OCI-M2 (cell line): Measurements from ENCODE around the gene ZNF521.
"Not testable (repeated sequence)": the region's sequence is repeated elsewhere in the genome, so short reads cannot be mapped to it uniquely, and the experiment has no call there.

ENCODE experiments used
- DNase-seq: peaks from one replicate; lab custom pipeline; 2025; ENCODE audit not compliant: unreplicated experiment; lab: John Stamatoyannopoulos, UW

ZNF521 gene

DNA sequence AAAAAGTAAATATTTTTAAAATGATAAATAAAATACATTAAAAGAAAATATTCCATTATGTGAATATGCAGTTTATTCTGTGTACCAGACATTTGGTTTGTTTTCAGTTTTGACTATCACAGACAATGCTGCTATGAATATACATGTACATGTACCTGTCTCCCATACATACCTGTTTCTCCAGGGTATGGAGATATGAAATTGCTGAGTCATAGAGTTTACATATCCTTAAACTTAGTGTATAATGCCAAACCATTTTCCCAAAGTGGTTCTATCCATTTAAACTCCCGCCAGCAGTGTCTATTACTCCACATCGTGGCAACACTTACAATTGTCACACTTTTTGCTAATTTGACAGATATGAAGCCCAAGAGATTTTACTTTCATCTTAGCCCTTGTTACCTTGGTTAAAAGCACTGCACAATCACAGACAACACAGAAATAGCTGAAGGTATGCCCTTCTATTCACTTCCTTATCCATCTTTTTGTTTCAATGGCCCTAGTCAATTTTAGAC lies 56.3 kb downstream of the ZNF521 start:
- no peak for DNase-seq

DNA sequence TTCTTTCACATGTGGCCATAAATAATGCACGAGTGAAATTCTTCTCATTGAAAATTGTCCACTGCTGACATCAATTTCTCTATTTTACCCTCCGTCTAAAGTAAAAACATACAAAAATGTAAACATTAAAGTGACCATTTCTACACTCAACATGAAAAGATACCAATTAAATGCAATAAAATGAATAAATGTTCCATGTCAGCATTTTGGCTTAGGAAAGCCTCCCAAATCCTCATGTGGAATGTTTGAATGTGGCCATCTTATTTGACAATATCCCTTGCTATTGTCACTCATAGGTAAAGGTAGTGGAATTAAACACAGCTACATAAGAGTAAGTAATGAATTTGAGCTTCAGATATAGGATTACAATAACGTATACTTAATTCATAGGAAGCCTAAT lies 60.8 kb downstream of the ZNF521 start:
- DNase-seq = no peak

DNA sequence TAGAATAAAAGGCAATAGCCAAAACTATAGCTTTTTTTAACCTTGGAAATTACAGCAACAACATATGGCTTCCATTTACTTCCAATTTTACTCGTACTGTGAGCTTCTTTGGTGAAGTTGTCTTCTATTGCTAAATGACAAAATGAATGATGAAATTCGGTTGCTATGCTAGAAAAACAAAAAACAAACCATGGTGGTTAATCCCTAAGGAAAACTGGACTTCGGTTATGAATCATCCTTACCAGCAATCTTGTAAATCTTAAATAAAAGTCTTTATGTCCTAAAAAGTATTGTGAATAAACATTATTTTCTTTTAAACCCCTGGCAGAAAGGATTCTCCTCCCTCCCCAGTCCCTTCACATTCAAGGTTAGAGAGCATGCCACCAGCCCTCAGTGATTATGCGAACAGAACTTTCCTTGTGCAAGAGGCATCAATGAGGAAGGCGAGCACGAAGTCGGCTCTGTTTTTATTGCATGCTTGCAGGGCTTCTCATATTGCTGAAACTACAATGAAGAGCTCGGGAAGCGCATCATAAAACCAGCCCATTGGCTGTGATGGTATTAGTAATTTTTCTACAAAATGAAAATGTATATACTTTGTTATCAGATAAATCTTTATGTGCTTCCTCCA lies 62.9 kb downstream of the ZNF521 start:
- DNase-seq = no peak

DNA sequence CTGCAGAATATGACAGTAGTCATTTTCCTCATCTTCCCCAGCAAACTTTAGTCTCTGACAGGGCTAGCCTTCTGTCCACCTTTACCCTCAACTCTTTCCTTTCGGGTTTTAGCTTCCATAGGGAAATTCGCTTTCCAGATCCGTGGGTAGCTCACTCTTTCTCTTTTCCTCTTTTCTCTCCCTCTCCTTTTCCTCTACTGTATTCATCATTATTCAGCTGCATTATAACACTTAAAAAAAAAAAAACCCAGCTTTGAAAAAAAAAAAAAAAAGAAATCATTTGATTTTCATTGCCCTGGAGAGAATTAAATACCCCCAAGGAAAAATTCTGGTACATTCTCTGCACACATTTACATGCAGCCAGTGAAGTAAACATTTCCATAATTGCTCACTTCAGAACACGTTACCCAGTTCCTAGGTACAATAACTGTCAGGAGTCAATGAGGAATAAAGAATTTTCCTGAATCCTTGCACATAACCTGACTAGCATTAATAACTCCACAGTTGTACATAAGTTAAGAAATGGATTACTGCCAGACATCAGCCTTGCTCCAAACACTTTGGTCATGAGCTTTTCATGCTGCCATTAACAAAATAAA lies 63.5 kb downstream of the ZNF521 start:
- DNase-seq = no peak

DNA sequence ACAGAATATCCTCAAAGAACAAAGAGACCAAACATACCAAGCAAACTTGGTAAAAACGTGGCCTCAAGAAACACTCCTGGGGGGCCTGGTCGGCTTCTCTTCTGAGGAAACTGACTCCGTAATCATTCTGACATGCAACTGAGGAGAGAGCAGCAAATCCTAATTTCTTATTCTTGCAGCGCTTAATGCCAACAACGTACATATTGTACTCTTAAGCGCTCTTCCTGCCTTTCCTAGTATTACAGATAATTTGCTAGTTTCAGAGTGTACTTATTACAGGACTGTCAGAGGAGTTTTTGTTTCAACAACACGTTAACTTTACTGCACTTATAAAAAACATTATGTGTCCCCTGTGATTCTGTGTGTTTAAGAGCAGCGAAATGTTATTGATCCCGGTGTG lies 64.9 kb downstream of the ZNF521 start:
- DNase-seq = no peak

DNA sequence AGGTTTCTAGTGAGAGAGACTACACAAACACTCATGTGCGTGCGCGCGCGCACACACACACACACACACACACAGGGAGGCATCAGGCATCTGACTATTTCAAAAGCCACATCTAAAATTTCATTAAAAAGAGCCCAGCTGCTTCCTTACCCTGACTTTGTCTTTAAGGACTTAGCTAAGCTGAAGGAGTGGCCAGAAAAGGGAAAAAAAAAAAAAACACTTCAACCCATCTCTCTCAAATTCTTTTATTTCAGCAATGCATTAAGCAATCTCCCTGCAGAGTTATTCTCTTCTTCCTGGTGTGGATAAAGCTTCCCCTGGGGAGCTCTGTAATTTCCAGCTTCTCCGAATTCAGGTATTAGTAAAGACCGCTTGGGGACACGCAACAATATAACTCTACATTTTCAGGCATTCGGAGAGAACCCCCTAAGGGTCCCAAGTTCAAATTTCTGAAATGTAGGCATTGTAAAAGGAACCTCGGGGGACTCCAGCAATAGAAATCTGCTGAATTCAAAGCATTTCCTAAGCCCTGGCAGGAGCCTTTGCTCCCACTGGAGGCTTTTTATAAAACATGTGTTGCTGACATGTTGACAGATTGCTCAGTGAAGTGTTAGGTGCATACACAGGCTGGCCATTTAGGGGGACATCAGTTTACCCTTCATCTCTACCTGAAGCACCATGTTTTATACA lies 67.0 kb downstream of the ZNF521 start:
- DNase-seq = no peak

DNA sequence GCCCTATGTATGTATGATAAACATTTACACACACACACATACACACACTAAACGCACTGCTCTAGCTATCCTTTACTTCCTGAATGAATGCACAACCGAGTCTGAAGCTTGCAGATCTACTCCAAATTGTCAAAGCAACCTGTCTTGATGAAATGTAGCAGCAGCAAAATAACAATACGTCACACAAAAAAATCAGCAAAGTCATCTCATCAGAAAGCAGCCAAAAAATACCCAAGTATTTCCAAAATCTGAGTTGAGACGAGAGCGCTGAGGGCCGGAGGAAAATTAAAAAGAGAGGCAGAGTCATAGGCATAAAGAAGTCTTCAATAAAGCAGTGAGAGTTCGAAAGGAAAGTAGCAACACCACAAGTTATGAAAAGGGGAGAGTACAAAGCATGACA lies 67.7 kb downstream of the ZNF521 start:
- DNase-seq = no peak

DNA sequence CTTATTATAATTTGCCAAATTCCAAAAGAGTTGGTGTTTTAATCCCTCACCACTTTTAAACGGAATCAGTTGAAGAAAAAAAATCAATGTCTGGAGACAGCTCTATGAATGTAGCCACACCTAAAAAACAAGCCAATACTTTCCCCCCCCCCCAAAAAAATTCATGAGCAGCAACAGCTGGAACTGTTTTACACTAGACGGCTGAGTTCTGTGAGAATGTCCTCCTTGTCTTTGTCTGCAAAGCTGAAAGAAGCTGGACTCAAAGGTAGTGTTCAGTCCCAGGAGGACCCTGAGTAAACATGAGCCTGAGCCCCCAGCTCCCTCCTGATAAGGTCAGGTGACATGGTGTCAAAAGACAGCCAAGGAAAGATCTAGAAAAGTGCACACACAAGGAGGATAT lies 68.2 kb downstream of the ZNF521 start:
- DNase-seq = no peak

DNA sequence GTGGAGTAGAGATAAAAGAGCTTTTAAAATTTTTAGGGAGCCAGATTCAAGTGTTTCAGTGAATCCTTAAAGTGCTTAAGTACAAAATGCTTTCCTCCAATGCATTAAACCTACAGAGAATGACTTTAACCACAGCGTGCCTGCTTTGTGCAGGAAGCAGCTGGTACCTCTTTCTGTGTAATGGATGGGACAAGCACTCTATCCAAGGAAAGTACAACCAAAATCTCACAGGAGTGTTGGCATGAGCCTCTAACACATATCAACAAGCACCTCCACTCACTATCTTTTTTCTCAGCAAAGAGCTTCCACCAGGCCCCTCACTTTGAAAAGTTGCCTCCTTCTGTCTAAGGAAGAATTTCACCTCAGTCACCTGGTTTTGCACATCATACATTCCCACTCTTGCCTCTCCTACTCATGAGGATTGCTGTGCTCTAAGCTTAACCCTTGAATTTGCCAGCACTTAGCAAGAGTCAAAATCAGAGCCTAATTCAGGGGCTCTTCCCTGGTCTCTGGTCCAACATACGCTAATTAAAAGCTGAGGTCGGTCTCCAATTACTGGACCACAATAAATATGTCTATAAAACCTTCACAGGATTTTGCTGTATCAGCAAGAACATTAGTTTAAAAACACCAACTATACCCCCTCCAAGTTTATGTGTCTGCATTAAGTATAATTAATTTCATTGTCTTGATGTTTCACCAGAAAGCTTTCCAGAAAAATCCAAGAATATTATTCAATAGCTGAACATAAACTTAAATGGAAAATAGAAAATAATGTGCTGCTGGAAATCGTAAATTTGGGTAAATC lies 68.9 kb downstream of the ZNF521 start:
- no peak for DNase-seq

DNA sequence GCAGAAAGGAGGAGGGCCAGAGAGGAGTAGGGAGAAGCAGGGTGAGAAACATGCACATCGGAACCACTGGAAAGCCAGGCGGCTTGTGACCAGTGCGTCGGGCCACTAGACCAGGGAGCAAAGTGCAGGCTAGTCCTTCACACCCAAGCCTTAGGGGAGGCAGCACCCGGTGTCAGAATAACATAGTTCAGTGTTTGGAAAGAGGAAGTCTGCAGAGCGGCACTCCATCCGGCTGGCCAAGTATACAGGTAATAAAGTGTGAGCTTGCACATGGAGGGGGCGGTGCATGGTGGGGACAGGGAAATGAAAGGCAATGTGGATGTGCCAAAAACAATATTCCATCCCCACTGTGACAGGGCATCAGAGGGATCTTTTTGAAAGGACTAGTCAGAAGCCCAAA lies 69.7 kb downstream of the ZNF521 start:
- no peak for DNase-seq

DNA sequence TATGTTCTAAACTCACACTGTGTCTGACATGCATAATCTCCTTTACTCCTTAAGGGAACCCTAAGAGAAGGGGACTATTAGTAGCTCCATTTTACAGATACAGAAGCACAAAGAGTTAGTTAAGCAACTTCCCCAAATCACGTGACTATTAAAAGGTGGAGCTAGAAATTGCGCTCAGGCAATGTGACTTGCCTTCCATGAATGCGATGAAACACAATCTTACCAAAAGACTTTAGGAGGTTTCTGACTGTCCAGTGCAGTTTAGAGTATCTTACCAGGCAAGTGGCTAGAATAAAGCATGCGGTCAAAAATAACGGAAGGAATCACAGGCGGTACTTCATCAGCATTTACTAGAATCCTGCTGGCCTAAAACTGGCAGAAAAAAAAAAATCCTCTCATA lies 70.4 kb downstream of the ZNF521 start:
- no peak for DNase-seq

DNA sequence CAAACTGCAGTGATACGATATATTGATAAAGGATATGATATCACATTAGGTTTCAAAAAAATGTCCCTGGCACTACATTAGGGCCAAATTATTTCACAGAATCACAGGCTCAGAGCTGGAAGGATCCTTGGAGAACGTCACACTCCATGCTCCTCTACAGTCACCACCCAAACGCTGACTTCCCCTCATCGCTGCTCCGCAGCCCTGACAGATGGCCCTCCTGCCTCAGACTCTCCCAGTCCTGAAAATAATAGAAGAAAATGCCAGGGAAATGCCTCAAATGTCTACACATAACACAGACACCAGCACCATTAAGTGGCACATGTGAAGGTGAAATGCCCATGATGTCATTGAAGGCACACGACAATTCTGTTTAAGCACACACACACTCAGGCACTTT lies 72.0 kb downstream of the ZNF521 start:
- no peak for DNase-seq

DNA sequence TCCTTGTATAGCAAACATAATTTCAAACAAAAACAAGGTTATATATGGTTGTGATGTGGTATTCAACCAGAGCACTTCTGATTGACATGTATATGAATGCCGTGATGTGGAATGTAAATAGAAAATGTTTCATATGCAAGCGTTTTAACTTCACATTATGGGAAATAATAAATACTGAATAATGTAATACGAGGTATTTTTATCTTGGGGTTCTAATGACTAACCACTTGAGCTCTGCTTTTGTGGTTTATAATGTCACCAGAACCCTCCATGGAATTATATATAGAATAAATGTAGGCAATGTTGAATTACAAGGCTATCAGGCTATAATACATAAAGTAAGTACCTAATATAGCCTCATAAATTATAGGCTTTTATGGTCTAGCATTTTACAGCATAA lies 72.4 kb downstream of the ZNF521 start:
- DNase-seq = no peak

DNA sequence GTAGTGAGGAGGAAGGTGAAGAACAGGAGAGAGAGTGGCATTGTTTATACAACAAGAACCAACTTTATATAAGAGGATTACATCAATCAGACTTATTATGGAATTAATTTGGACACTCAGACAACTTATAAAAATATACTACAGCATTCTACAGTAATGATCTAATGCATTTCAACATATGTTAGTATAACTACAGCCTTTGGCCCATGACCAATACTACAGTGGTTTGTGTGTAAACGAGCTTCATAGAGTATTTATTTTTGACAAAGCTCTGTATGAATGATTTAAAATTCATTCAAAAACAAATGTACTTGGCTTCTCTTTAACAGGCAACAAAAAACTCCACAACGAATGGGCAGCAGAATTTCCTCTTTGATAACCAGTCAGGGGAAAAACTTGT lies 72.8 kb downstream of the ZNF521 start:
- DNase-seq = no peak

DNA sequence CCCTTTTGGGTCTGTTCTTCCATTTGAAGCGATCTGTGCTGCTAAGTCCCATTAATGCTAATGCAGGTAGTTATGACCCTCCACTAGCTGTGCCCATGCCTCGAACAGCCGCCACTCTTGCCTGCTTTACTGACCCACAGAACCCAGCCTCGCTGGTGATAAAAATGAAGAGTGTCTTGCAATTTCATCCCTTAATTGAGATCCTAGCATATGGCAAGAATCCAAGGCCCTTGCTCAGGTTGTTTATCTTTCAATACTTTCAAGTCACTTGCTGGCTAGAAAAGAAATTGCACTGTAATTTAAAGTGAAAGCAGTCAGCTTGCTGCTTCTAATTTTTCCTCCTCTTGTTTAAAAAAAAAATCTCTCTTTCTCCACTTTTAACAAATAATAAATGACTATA lies 73.6 kb downstream of the ZNF521 start:
- no peak for DNase-seq

DNA sequence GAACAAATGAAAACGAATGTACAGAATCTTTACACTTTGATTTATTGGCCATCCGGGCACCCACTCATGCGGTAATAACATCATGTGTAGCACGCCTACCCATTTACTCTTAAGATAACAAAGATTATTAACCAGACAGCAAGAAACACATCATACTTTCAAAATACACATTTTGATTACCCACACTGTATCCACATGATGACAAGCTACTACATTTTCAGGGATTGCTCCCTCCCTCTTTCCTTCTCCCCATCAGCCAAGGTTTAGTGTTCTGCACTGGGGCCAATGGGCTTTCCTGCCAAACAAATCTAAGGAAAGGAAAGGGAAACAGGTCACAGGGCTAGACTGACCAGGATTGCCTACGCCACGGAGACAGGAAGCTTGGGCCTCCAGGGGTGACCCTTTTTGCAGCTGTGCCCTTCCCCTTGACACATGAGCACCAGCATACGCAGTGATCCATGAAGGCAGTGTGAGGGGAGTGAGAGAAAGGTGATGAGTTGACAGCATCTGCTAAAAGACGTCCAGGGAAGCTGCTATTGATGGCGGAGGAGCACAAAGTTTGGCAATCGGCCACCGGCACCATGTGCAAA lies 76.5 kb downstream of the ZNF521 start:
- no peak for DNase-seq

DNA sequence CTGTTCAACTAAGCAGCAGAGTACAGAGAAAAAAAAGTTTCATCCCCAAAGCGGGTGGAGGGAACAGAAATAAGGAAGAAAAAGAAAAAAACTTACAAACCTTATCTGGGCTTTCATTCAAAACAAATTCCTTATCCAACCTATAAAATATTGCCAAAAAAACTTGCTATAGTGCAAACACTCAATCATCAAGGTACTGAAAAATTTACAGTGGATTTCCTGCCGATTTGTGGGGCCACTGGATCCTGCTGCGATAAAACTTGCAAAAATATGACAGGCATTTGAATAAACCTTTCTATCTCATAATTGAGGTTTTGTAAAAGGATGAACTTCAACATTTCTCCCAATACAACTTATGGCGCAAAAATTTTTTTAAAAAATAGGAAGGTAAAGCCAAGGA lies 77.0 kb downstream of the ZNF521 start:
- no peak for DNase-seq

DNA sequence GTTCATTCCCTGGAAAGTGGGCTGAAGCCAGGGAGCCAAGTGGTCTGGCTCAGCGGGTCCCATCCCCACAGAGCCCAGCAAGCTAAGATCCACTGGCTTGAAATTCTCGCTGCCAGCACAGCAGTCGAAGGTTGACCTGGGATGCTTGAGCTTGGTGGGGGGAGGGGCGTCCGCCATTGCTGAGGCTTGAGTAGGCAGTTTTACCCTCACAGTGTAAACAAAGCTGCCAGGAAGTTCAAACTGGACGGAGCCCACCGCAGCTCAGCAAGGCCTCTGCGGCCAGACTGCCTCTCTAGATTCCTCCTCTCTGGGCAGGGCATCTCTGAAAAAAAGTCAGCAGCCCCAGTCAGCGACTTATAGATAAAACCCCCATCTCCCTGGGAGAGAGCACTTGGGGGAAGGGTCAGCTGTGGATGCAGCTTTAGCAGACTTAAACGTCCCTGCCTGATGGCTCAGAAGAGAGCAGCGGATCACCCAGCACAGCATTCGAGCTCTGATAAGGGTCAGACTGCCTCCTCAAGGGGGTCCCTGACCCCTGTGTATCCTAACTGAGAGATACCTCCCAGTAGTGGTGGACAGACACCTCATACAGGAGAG lies 84.9 kb downstream of the ZNF521 start:
- not testable (repeated sequence) for DNase-seq

DNA sequence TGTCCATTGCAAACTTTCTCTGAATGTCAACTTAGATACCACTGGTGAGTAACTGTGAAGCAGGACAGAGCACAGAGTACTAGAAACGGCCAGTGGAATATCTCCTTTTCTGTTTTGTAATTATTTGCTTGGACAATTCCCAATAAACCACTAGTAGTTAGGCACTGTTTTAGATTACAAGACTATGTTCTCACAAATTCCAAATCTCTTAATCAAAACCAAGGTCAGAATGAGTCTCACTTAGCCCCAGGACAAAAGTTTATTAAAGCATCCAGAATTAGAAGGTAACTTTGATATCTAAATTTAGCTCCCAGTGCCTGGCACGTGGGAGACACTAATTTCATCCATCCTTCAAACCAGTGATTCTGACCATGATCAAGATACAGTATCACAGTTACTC lies 89.0 kb downstream of the ZNF521 start:
- DNase-seq = no peak

DNA sequence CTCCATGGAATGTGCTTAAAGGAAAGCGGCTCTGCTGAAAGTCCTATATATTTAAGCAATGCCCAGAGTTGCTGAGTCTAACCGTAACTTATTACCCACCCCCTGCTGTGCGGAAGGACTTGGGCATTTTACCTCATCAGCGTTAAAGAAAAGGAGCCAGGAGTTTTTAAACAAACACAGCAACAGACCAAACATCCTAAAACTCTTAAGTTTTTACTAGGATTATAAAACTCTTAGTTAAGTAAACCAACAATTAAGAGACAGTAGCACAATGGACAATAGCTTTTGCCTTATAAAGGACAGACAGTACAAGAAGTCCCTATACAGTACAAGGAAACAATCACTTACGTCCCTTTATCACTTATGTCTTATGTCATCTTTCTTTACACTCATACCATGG lies 90.2 kb downstream of the ZNF521 start:
- DNase-seq = no peak

DNA sequence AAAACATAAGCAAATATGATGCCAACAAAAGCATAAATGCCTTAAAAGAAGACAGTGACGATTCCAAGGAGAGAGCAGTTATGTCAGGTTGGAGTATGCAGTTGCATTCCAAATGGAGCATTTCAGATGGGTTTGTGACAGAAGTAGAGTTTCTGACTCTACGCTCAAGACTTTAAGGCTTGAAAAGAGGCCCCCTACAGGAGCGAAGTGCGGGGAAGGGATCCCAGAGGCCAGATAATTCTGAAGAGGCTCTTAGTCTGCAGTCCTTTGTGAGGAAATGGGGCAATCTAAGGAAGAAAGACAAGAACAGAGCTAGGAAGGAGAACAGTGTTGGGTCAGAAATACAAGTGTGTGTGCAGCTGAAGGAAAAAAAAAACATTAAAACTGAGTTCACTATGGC lies 95.5 kb downstream of the ZNF521 start:
- no peak for DNase-seq
